Activated naive CD8-positive, alpha-beta T cell treated with anti-CD3 and anti-CD28 coated beads, Interleukin-2, amount 50 U/mL, for 24 hours (primary cell): Measurements from ENCODE around the gene ZIM2.

ENCODE experiments used
- ATAC-seq: fragments of 150-1000 bp; cut with Tn5 transposase; one replicate; pipeline ENCODE4 v1.10.0; 2021
- DNase-seq: peaks from one replicate; pipeline ENCODE4 v3.0.0; 2021
- H3K27ac Mint-ChIP-seq: one replicate; pipeline ENCODE4 v1.8.0; 2021; ENCODE audit warnings: mild to moderate bottlenecking, mixed read lengths
- H3K27me3 Mint-ChIP-seq: one replicate; pipeline ENCODE4 v1.8.0; 2021; ENCODE audit warnings: mixed read lengths
- H3K36me3 Mint-ChIP-seq: one replicate; pipeline ENCODE4 v1.8.0; 2021; ENCODE audit warnings: low read depth, mixed read lengths
- H3K4me1 Mint-ChIP-seq: one replicate; pipeline ENCODE4 v1.8.0; 2021; ENCODE audit warnings: mixed read lengths
- H3K4me3 Mint-ChIP-seq: one replicate; pipeline ENCODE4 v1.8.0; 2021; ENCODE audit warnings: mild to moderate bottlenecking, moderate library complexity, mixed read lengths
- H3K9me3 Mint-ChIP-seq: one replicate; pipeline ENCODE4 v1.8.0; 2021; ENCODE audit warnings: mixed read lengths

Gene ZIM2

GRCh38 chr19:56725829-56726424 lies 114.6 kb downstream of the ZIM2 start:
- Mint-ChIP-seq H3K36me3 (peaks cover 9% of the 10 kb centered on the region), H3K4me1 (no peaks in the 10 kb centered on the region), H3K4me3 (no peak overlapping the region), H3K27me3 (no peaks in the 10 kb centered on the region), H3K27ac (no peak overlapping the region), H3K9me3 (peaks cover 49% of the 10 kb centered on the region)
- ATAC-seq: no peak
- no peak for DNase-seq
